Esophagus squamous epithelium (tissue), 4 donors: ENCODE measurements around the gene KIAA1217.

ENCODE experiments used
- CTCF ChIP-seq, 6 experiments: fragments of 450-650 bp in 4 of 6; fragments of 200-600 bp in 2 of 6; sonication (generic) in 2 of 6; IDR thresholded peaks; one replicate each; pipeline ENCODE4 v1.5.1; 2016 to 2019; ENCODE audit warnings: antibody characterized with exemption in 6 of 6, mild to moderate bottlenecking in 4 of 6, moderate library complexity in 4 of 6
- POLR2A ChIP-seq, 4 donors: fragments of 450-650 bp; IDR thresholded peaks; one replicate each; pipeline ENCODE4 v1.6.1; 2017; ENCODE audit warnings: antibody characterized with exemption in 4 of 4, mild to moderate bottlenecking in 4 of 4, moderate library complexity in 3 of 4

DNA sequence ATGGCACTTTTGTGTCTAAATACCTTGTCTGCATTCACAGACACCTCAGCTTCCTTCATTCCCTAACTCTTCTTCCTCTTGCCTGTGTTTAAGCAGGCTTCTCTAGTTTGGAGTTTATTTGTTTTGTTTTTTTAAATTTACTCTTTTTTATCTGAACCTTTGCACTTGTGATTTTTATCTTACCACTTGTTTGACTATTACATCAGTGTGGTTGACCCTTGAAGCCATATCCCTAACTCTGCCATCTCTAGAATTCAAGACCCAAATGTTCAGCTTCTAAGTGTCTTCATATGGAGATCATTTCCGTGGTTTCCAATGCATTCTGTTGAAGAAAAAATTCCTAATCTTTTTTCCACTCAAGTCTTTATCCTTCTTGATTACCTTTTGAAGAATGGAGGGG lies 233.3 kb downstream of the KIAA1217 start:
- TF ChIP-seq POLR2A (IDR thresholded peaks at IDR 0.05), result no peak
- TF ChIP-seq CTCF (IDR thresholded peaks at IDR 0.05), result no peak
